Measurements from ENCODE around the gene EOLA2.

GRCh38 chrX:149910178-149910695 lies 28.1 kb downstream of the EOLA2 start:
- TF ChIP-seq EP300 (IDR thresholded peaks at IDR 0.05) (no peak), CTCF (IDR thresholded peaks at IDR 0.05) (no peak), POLR2A (IDR thresholded peaks at IDR 0.05) (no peak)

Data from tibial nerve (tissue), 4 donors.